K562 (cell line): ENCODE results near the gene RPS6KA2. TPM values are rescaled to one million over a fixed set of nuclear protein-coding genes. Genes with fewer than 3 reads are reported as not detected.

Experiments used
- CBFA2T2 ChIP-seq: fragments of 450-650 bp; conservative IDR thresholded peaks from 2 replicates; pipeline ENCODE4 v1.6.1; 2017; ENCODE audit warnings: mild to moderate bottlenecking
- CSDE1 ChIP-seq, 2 experiments: fragments of 450-650 bp; IDR thresholded peaks; 2 replicates each; pipeline ENCODE4 v1.6.1; 2016; ENCODE audit warnings: mild to moderate bottlenecking in 1 of 2
- DIDO1 ChIP-seq: fragments of 450-650 bp; IDR thresholded peaks from 2 replicates; pipeline ENCODE4 v1.6.1; 2016; ENCODE audit warnings: low read depth, missing biosample characterization, missing genetic modification characterization
- ERF ChIP-seq: fragments of 450-650 bp; formaldehyde crosslinking; IDR thresholded peaks from 2 replicates; pipeline ENCODE4 v1.4.0; 2020; ENCODE audit warnings: mild to moderate bottlenecking, mixed read lengths
- KHSRP ChIP-seq: fragments of 450-650 bp; IDR thresholded peaks from 2 replicates; pipeline ENCODE4 v1.6.1; 2017
- POLR2A ChIP-seq: fragments of 450-650 bp; conservative IDR thresholded peaks from 2 replicates; pipeline ENCODE4 v1.6.1; 2016
- RBM39 ChIP-seq: fragments of 200-400 bp; formaldehyde crosslinking; optimal IDR thresholded peaks from 2 replicates; pipeline ENCODE3; 2018; ENCODE audit warnings: low read depth, low read length
- SUPT5H ChIP-seq: fragments of 450-650 bp; IDR thresholded peaks from 2 replicates; pipeline ENCODE4 v1.6.1; 2016
- TBL1XR1 ChIP-seq, 2 experiments: IDR thresholded peaks; 2 replicates each; pipeline ENCODE4 v1.6.1; 2012; ENCODE audit warnings: improper control_type of control experiment in 2 of 2, low read length in 2 of 2, mild to moderate bottlenecking in 1 of 2
- TEAD4 ChIP-seq, 2 experiments: sonication (generic) in 1 of 2; formaldehyde crosslinking in 1 of 2; IDR thresholded peaks; 2 replicates each; pipeline versions ENCODE4 v1.6.1 to v1.8.0; 2012 to 2022; ENCODE audit warnings: borderline replicate concordance in 1 of 2, inconsistent platforms in 1 of 2, low read length in 1 of 2, mild to moderate bottlenecking in 1 of 2, missing genetic modification reagents in 1 of 2
- polyA plus RNA-seq, 8 experiments: library from polyadenylated mRNA; depleted of rRNA in 4 of 8; stranded (reverse) in 5 of 8; unstranded in 3 of 8; fragments of >200 nt; fragmentation: Nextera tagmentation in 2 of 8; fragmentation: Illumina TruSeq in 1 of 8; extraction: Ambion mirVana in 2 of 8; extraction: Trizol in 1 of 8; gene quantifications; 2 replicates each; pipeline versions ENCODE4 v1.2.1 to v1.2.3, GENCODE V29; 2011 to 2014; ENCODE audit warnings: inconsistent platforms in 1 of 8, missing spikeins in 1 of 8
- total RNA-seq, 7 experiments: library from RNA; depleted of rRNA in 6 of 7; stranded (reverse); fragments of >200 nt in 6 of 7; fragmentation: Illumina TruSeq in 2 of 7; extraction: Trizol in 2 of 7; gene quantifications; 2 replicates each; pipeline versions ENCODE4 v1.2.1 to v1.2.3, GENCODE V29; 2011 to 2021; ENCODE audit warnings: low replicate concordance in 1 of 7
- TF ChIP-seq, protein P1 (sequence below): fragments of 250-450 bp; sonication (Bioruptor Pico); IDR thresholded peaks from 2 replicates; pipeline ENCODE4 v1.8.0; 2021; ENCODE audit warnings: mild to moderate bottlenecking, moderate library complexity
- TF ChIP-seq, protein P2 (sequence below): fragments of 450-650 bp; IDR thresholded peaks from 2 replicates; pipeline ENCODE4 v1.7.1; 2018; ENCODE audit warnings: mild to moderate bottlenecking, low read depth; ENCODE audit not compliant: partially characterized antibody
- TF ChIP-seq, protein P3 (sequence below): sonication (generic); formaldehyde crosslinking; IDR thresholded peaks from 2 replicates; pipeline ENCODE4 v1.8.0; 2022; ENCODE audit warnings: missing genetic modification reagents, mild to moderate bottlenecking, moderate library complexity, borderline replicate concordance
- TF ChIP-seq, protein P4 (sequence below): IDR thresholded peaks from 2 replicates; pipeline ENCODE4 v1.6.1; 2016; ENCODE audit warnings: missing genetic modification characterization, missing compliant biosample characterization
- TF ChIP-seq, protein P5 (sequence below): sonication (generic); formaldehyde crosslinking; IDR thresholded peaks from 2 replicates; pipeline ENCODE4 v1.8.0; 2022; ENCODE audit warnings: missing genetic modification reagents, mild to moderate bottlenecking, borderline replicate concordance
- TF ChIP-seq, protein P6 (sequence below): fragments of 450-650 bp; IDR thresholded peaks from 2 replicates; pipeline ENCODE4 v1.6.1; 2017; ENCODE audit warnings: antibody characterized with exemption

The RPS6KA2 gene
- total and polyA plus RNA-seq, 9 of the 15 experiments (the other 6 are each of a cell fraction or from before 2014, with no cell fraction given) = 0.29 to 1.00 (median 0.53) TPM

DNA sequence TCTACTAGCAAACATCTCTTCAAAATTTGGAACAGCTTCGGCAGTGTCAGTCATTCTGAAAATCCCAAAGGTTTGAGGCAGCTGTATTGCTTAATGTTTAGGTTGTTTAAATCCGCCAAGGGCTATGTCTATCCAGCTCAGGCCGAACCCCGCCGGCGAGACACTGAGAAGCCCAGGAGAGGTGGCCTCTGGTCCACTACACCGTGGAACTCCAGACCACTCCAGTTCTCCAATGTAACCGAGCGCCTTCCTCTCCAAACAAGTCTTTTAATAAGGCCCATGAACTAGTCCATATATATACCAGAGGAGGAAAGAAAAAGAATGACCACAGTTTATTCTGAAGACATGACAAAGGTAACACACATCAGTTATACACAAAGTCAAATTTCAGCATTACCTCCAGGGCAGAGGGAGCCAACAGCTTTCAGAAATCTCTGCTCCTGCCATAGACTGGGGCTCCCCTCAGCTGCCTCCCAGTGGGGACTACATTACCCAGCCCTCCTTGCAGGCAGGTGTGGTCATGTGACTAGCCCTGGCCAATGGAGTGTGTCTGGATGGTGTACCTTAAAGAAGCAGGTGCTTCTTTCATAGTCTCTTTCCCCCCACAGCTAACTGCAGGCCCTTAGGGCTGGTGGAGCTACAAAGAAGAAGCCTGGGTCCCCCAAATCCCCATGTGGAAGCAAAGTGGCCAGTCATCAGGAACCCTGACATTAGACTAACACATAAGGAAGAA, 40.5 kb downstream of the RPS6KA2 start, which contains the start of gene RAMACL (continued):
- TF ChIP-seq, protein P1, sequence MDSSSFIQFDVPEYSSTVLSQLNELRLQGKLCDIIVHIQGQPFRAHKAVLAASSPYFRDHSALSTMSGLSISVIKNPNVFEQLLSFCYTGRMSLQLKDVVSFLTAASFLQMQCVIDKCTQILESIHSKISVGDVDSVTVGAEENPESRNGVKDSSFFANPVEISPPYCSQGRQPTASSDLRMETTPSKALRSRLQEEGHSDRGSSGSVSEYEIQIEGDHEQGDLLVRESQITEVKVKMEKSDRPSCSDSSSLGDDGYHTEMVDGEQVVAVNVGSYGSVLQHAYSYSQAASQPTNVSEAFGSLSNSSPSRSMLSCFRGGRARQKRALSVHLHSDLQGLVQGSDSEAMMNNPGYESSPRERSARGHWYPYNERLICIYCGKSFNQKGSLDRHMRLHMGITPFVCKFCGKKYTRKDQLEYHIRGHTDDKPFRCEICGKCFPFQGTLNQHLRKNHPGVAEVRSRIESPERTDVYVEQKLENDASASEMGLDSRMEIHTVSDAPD (CRISPR knock-in tag) = no peak
- TF ChIP-seq POLR2A (no peak), CSDE1 (IDR thresholded peaks at IDR 0.05) (no peak), SUPT5H (no peak), TEAD4 (IDR thresholded peaks at IDR 0.05; ENCODE audit: low read length) (no peak), TEAD4 (CRISPR knock-in tag; IDR thresholded peaks at IDR 0.05; ENCODE audit: borderline replicate concordance) (no peak), DIDO1 (tag) (no peak), ERF (CRISPR knock-in tag) (no peak), RBM39 (no peak), TBL1XR1 (IDR thresholded peaks at IDR 0.05; ENCODE audit: low read length in 2 of 2) (no peak), KHSRP (no peak), CBFA2T2 (peak; percentile 57)
- TF ChIP-seq, protein P2, sequence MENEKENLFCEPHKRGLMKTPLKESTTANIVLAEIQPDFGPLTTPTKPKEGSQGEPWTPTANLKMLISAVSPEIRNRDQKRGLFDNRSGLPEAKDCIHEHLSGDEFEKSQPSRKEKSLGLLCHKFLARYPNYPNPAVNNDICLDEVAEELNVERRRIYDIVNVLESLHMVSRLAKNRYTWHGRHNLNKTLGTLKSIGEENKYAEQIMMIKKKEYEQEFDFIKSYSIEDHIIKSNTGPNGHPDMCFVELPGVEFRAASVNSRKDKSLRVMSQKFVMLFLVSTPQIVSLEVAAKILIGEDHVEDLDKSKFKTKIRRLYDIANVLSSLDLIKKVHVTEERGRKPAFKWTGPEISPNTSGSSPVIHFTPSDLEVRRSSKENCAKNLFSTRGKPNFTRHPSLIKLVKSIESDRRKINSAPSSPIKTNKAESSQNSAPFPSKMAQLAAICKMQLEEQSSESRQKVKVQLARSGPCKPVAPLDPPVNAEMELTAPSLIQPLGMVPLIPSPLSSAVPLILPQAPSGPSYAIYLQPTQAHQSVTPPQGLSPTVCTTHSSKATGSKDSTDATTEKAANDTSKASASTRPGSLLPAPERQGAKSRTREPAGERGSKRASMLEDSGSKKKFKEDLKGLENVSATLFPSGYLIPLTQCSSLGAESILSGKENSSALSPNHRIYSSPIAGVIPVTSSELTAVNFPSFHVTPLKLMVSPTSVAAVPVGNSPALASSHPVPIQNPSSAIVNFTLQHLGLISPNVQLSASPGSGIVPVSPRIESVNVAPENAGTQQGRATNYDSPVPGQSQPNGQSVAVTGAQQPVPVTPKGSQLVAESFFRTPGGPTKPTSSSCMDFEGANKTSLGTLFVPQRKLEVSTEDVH = no peak
- TF ChIP-seq, protein P3, sequence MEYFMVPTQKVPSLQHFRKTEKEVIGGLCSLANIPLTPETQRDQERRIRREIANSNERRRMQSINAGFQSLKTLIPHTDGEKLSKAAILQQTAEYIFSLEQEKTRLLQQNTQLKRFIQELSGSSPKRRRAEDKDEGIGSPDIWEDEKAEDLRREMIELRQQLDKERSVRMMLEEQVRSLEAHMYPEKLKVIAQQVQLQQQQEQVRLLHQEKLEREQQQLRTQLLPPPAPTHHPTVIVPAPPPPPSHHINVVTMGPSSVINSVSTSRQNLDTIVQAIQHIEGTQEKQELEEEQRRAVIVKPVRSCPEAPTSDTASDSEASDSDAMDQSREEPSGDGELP (CRISPR knock-in tag) = peak; percentile 28; the same call in 1 of the 2 replicates
- TF ChIP-seq, protein P4, sequence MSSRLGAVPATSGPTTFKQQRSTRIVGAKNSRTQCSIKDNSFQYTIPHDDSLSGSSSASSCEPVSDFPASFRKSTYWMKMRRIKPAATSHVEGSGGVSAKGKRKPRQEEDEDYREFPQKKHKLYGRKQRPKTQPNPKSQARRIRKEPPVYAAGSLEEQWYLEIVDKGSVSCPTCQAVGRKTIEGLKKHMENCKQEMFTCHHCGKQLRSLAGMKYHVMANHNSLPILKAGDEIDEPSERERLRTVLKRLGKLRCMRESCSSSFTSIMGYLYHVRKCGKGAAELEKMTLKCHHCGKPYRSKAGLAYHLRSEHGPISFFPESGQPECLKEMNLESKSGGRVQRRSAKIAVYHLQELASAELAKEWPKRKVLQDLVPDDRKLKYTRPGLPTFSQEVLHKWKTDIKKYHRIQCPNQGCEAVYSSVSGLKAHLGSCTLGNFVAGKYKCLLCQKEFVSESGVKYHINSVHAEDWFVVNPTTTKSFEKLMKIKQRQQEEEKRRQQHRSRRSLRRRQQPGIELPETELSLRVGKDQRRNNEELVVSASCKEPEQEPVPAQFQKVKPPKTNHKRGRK (tag) = no peak
- TF ChIP-seq, protein P5, sequence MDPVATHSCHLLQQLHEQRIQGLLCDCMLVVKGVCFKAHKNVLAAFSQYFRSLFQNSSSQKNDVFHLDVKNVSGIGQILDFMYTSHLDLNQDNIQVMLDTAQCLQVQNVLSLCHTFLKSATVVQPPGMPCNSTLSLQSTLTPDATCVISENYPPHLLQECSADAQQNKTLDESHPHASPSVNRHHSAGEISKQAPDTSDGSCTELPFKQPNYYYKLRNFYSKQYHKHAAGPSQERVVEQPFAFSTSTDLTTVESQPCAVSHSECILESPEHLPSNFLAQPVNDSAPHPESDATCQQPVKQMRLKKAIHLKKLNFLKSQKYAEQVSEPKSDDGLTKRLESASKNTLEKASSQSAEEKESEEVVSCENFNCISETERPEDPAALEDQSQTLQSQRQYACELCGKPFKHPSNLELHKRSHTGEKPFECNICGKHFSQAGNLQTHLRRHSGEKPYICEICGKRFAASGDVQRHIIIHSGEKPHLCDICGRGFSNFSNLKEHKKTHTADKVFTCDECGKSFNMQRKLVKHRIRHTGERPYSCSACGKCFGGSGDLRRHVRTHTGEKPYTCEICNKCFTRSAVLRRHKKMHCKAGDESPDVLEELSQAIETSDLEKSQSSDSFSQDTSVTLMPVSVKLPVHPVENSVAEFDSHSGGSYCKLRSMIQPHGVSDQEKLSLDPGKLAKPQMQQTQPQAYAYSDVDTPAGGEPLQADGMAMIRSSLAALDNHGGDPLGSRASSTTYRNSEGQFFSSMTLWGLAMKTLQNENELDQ (CRISPR knock-in tag) = no peak
- TF ChIP-seq, protein P6, sequence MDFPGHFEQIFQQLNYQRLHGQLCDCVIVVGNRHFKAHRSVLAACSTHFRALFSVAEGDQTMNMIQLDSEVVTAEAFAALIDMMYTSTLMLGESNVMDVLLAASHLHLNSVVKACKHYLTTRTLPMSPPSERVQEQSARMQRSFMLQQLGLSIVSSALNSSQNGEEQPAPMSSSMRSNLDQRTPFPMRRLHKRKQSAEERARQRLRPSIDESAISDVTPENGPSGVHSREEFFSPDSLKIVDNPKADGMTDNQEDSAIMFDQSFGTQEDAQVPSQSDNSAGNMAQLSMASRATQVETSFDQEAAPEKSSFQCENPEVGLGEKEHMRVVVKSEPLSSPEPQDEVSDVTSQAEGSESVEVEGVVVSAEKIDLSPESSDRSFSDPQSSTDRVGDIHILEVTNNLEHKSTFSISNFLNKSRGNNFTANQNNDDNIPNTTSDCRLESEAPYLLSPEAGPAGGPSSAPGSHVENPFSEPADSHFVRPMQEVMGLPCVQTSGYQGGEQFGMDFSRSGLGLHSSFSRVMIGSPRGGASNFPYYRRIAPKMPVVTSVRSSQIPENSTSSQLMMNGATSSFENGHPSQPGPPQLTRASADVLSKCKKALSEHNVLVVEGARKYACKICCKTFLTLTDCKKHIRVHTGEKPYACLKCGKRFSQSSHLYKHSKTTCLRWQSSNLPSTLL = no peak
